Measurements from ENCODE around the gene ZRANB1.

DNA sequence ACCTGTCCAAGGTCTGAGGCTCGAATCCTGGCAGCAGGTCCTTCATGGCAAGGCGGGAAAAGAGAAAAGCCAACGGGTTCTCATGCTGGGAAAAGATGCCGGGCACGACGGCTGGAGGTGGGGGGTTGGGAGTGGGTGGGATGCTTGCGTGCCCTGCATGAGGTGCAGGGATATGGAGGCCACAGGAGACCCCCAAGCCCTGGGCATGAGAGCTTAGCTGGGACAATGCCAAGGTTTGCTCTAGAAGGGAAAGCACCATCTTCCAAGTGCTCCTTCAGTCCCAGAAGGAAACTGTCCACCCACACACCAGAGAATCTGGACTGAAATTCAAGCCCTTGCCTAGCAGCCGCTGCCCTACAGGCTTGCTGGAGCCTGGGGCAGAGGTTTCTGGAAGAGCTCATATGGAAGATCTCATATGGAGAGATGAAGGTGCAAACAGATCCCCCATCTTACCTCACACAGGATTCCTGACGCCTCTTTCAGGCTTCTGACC is 64.3 kb downstream of the ZRANB1 start:
- TF ChIP-seq, protein P1, sequence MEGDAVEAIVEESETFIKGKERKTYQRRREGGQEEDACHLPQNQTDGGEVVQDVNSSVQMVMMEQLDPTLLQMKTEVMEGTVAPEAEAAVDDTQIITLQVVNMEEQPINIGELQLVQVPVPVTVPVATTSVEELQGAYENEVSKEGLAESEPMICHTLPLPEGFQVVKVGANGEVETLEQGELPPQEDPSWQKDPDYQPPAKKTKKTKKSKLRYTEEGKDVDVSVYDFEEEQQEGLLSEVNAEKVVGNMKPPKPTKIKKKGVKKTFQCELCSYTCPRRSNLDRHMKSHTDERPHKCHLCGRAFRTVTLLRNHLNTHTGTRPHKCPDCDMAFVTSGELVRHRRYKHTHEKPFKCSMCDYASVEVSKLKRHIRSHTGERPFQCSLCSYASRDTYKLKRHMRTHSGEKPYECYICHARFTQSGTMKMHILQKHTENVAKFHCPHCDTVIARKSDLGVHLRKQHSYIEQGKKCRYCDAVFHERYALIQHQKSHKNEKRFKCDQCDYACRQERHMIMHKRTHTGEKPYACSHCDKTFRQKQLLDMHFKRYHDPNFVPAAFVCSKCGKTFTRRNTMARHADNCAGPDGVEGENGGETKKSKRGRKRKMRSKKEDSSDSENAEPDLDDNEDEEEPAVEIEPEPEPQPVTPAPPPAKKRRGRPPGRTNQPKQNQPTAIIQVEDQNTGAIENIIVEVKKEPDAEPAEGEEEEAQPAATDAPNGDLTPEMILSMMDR (IDR thresholded peaks at IDR 0.05): no peak
- no peak for TF ChIP-seq POLR2A (IDR thresholded peaks at IDR 0.05)

Measured in uterus (tissue), 2 donors.